Kidney (tissue), 14 donors: ENCODE results near the gene BTAF1. TPM values are rescaled to one million over a fixed set of nuclear protein-coding genes. Genes with fewer than 3 reads are reported as not detected.

Experiments
- DNase-seq, 5 donors: peaks; one replicate each; pipeline ENCODE4 v3.0.0-alpha.2; 2013 to 2020
- FAIRE-seq: peaks from 2 replicates; lab custom pipeline; 2012; peaks lifted over from hg19 to GRCh38; lab: Jason Lieb, UNC
- H3K27ac ChIP-seq, 2 donors: one replicate each; pipeline ENCODE4 v1.7.0; 2013; ENCODE audit warnings: low read depth in 2 of 2, low read length in 2 of 2, inconsistent platforms in 1 of 2
- H3K27me3 ChIP-seq: one replicate; pipeline ENCODE4 v1.7.1; 2013; ENCODE audit warnings: low read length, inconsistent platforms; ENCODE audit not compliant: control insufficient read depth, insufficient read depth
- H3K36me3 ChIP-seq, 3 donors: one replicate each; pipeline versions ENCODE4 v1.7.0 to v1.7.1; 2013; ENCODE audit warnings: low read length in 3 of 3, control low read depth in 1 of 3, inconsistent platforms in 1 of 3; ENCODE audit not compliant: insufficient read depth in 3 of 3, control insufficient read depth in 2 of 3
- H3K4me1 ChIP-seq, 3 donors: one replicate each; pipeline versions ENCODE4 v1.7.0 to v1.7.1; 2013; ENCODE audit warnings: low read length in 3 of 3, inconsistent platforms in 1 of 3, low read depth in 1 of 3; ENCODE audit not compliant: control insufficient read depth in 2 of 3, insufficient read depth in 2 of 3
- H3K4me3 ChIP-seq, 3 donors: one replicate each; pipeline versions ENCODE4 v1.7.0 to v1.8.1; 2013; ENCODE audit warnings: low read length in 3 of 3, control low read depth in 1 of 3, inconsistent platforms in 1 of 3
- H3K9ac ChIP-seq, 3 donors: one replicate each; pipeline versions ENCODE4 v1.7.0 to v1.7.1; 2013; ENCODE audit warnings: low read length in 3 of 3, control low read depth in 1 of 3, inconsistent platforms in 1 of 3
- H3K9me3 ChIP-seq, 3 donors: one replicate each; pipeline versions ENCODE4 v1.7.0 to v1.7.1; 2013; ENCODE audit warnings: low read length in 3 of 3, control low read depth in 1 of 3, inconsistent platforms in 1 of 3; ENCODE audit not compliant: control insufficient read depth in 2 of 3, insufficient read depth in 1 of 3
- intact Hi-C: fragments of 100-400 bp; cut with DNase I; formaldehyde crosslinking; loops from one replicate; pipeline ENCODE4 v1.11.1; 2022
- polyA plus RNA-seq: library from polyadenylated mRNA; stranded (reverse); fragments of 350-450 nt; fragmentation: Illumina TruSeq; extraction: RNeasy Lipid Tissue Mini Kit (QIAGEN cat#74804); gene quantifications from one replicate; pipeline ENCODE4 v1.2.3, GENCODE V29; 2014; ENCODE audit warnings: low read depth, low replicate concordance; ENCODE audit not compliant: insufficient read depth
- total RNA-seq: library from RNA; stranded (reverse); fragmentation: NEBNext Ultra II Directional; extraction: Animal tissue kit (Norgen Biotek cat#: 25700); gene quantifications from one replicate; pipeline ENCODE4 v1.2.1, GENCODE V29; 2021
- TF ChIP-seq, protein P1 (sequence below): IDR thresholded peaks from 3 replicates; pipeline ENCODE4 v1.5.1; 2012; ENCODE audit warnings: mild to moderate bottlenecking, moderate library complexity, borderline replicate concordance; ENCODE audit not compliant: insufficient read depth; ENCODE audit errors: extremely low read depth
- donor health status: control.
- donor health status: control.
- donor health status: control.
- donor health status: control.
- donor health status: control.
- donor health status: DM: yes; HTN: yes; CAD: no.
- donor health status: Normal renal cell carcinoma (clear cell type).

The BTAF1 gene
- total and polyA plus RNA-seq, 2 donors from 2014 or later = 4.3 to 35.1 TPM

DNA sequence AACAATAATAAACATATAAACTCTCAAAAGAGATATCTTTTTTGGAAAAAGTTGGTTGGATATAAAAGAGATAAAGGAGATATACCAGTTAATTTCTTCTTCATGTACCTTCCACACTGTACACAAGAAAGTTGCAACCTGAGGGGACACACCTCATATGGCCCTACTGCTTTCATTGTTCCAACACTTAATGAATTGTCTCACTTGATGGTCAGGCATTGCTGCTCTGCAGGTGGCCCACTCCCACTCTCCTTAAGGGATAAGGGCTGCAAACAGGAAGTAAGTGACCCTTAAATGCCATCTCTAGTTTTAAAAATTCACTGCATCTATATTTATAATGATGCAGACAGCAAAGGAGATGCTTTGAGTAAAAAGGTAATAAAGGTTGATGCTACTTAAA lies 152.3 kb downstream of the BTAF1 start:
- no peak for DNase-seq
- Histone ChIP-seq H3K4me3 (no peak overlapping the region), H3K36me3 (peaks cover 0 to 7% (median 2%) of the 10 kb centered on the region in 3 donors), H3K4me1 (no peaks in the 10 kb centered on the region), H3K27me3 (no peaks in the 10 kb centered on the region), H3K27ac (no peak overlapping the region), H3K9me3 (no peaks in the 10 kb centered on the region), H3K9ac (no peak overlapping the region)
- no peak for FAIRE-seq
- TF ChIP-seq, protein P1, sequence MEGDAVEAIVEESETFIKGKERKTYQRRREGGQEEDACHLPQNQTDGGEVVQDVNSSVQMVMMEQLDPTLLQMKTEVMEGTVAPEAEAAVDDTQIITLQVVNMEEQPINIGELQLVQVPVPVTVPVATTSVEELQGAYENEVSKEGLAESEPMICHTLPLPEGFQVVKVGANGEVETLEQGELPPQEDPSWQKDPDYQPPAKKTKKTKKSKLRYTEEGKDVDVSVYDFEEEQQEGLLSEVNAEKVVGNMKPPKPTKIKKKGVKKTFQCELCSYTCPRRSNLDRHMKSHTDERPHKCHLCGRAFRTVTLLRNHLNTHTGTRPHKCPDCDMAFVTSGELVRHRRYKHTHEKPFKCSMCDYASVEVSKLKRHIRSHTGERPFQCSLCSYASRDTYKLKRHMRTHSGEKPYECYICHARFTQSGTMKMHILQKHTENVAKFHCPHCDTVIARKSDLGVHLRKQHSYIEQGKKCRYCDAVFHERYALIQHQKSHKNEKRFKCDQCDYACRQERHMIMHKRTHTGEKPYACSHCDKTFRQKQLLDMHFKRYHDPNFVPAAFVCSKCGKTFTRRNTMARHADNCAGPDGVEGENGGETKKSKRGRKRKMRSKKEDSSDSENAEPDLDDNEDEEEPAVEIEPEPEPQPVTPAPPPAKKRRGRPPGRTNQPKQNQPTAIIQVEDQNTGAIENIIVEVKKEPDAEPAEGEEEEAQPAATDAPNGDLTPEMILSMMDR = no peak
- intact Hi-C loops = no loop called here

DNA sequence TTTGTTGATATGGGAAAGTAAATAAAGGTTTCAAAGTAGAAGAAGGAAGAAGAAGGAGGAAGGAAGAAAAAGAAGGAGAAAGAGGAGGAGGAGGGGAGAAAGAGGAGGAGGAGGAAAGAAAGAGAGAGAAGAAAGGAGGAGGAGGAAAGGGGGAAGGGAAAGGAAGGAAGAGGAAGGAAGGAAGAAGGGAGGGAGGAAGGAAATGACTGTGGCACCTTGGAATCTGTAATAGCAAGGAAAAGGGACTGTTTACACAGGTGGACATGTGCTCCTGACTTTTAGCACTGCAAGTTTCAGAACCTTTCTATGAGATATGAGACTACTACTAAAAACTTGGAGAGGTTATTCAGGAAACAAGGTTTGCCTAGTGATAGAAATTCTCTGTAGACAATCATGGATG lies 153.2 kb downstream of the BTAF1 start:
- TF ChIP-seq, protein P1 = no peak
- intact Hi-C loops = no loop called here
- Histone ChIP-seq H3K27ac (no peak overlapping the region), H3K27me3 (no peaks in the 10 kb centered on the region), H3K4me1 (peaks cover 0 to 3% (median 3%) of the 10 kb centered on the region in 3 donors), H3K9me3 (no peaks in the 10 kb centered on the region), H3K36me3 (peaks cover 0 to 11% (median 7%) of the 10 kb centered on the region in 3 donors), H3K4me3 (no peak overlapping the region), H3K9ac (no peak overlapping the region)
- FAIRE-seq = no peak
- no peak for DNase-seq

DNA sequence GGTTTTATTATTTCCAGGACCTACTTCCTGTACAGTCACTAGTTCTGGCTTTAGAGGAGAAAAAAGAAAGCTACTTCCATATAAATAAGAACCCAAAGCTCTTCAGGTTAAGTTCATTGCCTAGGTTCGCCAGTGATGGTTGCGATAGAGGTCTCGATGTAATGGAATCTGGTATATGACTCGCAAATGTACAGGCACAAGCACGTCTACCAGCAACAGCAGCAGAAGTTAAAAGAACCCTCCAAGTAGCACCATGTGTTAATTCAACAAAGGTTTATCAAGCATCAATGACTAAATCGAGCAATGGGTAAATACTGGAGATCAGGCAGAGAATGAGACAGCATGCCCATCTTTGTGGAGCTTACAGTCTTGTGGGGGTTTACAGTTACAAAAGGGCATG lies 155.4 kb downstream of the BTAF1 start:
- intact Hi-C loops = no loop called here
- FAIRE-seq = no peak

More for the DNA sequence above, 155.4 kb downstream of the BTAF1 start:
- no peaks in the 10 kb centered on the region for H3K27me3 ChIP-seq
- TF ChIP-seq, protein P1 = no peak
- no peak overlapping the region for H3K27ac ChIP-seq
- DNase-seq = no peak
- peaks cover 0 to 3% (median 3%) of the 10 kb centered on the region in 3 donors for H3K4me1 ChIP-seq
- peaks cover 0 to 11% (median 7%) of the 10 kb centered on the region in 3 donors for H3K36me3 ChIP-seq
- H3K9ac ChIP-seq = no peak overlapping the region
- no peak overlapping the region for H3K4me3 ChIP-seq
- H3K9me3 ChIP-seq = no peaks in the 10 kb centered on the region

Other genes starting within 250 kb of the BTAF1 start
- gene TNKS2, start 125.3 kb upstream of the BTAF1 start, total RNA-seq = 31.6 TPM
- gene TNKS2, start 125.3 kb upstream of the BTAF1 start, polyA plus RNA-seq = 7.4 TPM
- gene FGFBP3, start 14.3 kb upstream of the BTAF1 start, total RNA-seq = 2.7 TPM
- 1.3 TPM for gene FGFBP3, start 14.3 kb upstream of the BTAF1 start, polyA plus RNA-seq